GM18508 (cell line): Measurements from ENCODE around the gene LDLRAP1.

Source experiments
- ATAC-seq: cut with Tn5 transposase; IDR thresholded peaks from one replicate; pipeline ENCODE4 v1.9.1; 2021; ENCODE audit warnings: moderate number of reproducible peaks; ENCODE audit not compliant: insufficient read depth, unreplicated experiment

The LDLRAP1 gene

DNA sequence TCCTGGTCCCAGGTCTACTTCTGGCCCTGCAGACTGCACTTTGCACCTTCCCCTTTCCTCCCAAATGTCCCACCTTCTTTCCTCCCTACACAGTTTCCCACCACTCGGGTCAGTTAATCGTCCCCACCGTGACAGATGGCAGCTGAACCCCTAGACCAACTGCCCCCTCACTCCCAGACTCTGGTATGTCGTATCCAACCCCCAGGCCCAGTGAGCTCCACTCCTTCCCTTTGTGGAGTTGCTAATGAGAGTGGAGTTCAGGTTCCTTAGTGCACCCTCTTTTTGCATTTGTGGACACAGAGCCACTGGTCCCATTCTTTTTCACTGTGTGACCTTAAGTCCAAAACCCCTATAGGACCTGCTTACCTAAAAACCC is 75.0 kb downstream of the LDLRAP1 start:
- ATAC-seq: no peak
